ENCODE data around the gene BICRAL.
A peak's percentile ranks its signal among the peaks of the same experiment; 100 is the strongest.
"Not testable (repeated sequence)": the region's sequence is repeated elsewhere in the genome, so short reads cannot be mapped to it uniquely, and the experiment has no call there.

BICRAL gene

GRCh38 chr6:42764911-42765648, 16.8 kb upstream of the BICRAL start:
- no peak for DNase-seq (ENCODE audit: low spot score)

- no peak for DNase-seq (ENCODE audit: low spot score)
Observed at GRCh38 chr6:42766163-42766670, 15.6 kb upstream of the BICRAL start.

DNA sequence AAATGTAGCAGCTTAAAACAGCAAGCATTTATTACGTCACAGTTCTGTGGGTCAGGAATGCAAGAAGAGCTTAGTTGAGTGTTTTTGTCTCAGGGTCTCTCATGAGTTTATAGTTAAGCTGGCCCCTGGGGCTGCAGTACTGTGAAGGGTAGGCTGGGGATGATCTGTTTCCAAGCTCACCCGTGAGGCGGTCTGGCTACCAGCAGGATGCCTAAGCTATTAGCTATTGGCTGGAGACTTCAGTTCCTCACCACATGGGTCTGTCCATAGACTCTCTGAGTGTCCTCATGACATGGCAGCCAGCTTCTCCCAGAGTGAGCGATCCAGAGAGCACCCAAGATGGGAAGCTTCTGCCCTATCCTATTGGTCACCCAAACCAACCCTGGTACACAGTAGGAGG, 12.8 kb upstream of the BICRAL start:
- no peak for DNase-seq (ENCODE audit: low spot score)

- DNase-seq (ENCODE audit: low spot score), result no peak
Observed at GRCh38 chr6:42769836-42770235, 12.0 kb upstream of the BICRAL start.

DNA sequence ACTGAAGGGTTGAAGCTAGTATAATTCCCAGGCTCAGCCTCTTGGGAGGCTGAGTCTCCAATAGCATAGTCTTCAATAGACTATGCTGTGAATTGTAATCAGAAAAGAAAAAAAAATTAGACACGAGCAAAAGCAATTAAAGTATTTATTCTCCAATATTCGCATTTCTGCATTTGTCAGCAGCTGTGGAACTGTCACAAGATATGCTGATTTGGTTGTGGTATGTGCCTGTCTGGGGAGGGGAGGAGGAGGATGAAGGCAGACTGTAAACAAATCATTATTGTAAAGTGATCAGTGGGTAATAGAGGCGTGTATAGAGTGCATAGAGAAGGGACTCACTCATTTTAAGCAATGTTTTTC, 10.1 kb upstream of the BICRAL start:
- no peak for DNase-seq (ENCODE audit: low spot score)

DNA sequence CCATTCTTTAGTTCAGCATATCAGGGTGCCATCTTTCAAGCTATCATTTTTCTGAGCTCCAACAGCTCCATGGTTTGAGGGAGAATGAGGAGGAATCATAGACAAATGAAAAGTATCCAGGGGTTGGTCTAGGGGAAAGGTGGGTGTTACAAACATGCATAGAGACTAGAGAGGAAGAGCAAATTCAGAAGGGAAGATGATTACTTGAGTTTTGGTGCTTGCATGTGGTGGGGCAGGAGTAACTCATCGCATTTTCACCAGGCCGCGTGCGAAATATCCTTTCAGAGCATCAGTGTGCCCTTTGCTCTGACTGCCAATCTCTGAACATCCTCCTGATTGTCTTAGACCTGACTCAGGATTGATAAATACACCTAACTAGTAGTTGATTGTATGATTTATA, 7.7 kb upstream of the BICRAL start:
- no peak for DNase-seq (ENCODE audit: low spot score)

- DNase-seq (ENCODE audit: low spot score), result not testable (repeated sequence)
Observed at GRCh38 chr6:42774821-42775487, 6.9 kb upstream of the BICRAL start.

DNA sequence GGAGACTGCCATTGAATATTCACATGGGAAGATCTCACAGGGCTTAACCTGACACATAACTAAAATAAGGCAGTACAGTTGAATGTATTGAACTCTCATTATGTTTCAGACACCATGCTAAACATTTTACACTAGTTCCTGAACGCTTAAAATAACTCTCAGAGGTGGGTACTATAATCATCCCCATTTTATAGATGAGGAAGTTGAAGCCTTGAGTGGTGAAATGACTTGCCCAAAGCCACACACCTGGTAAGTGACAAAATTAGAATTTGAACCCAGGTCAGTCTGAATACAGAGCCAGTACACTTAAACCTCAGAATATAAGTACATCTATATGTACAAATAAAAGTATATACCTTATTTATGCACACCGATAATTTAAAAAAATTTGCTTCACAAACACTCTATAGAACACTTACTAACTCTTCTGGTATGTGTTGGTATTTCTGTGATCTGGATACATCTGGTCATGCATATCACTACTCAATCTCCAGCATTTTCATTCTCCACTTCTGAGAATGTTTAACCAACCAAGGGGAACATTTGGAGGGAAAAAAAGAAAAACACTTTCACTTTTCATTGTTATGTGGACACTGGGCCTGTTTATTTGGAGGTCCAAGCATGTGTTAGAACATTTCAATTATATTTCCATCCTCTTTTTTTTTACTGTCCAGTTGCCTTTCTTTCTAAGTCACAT, 4.6 kb upstream of the BICRAL start:
- DNase-seq (ENCODE audit: low spot score), result no peak

GRCh38 chr6:42778122-42778521, 3.7 kb upstream of the BICRAL start:
- DNase-seq (ENCODE audit: low spot score), result no peak

GRCh38 chr6:42779521-42779920, 2.3 kb upstream of the BICRAL start:
- DNase-seq (ENCODE audit: low spot score), result no peak

DNA sequence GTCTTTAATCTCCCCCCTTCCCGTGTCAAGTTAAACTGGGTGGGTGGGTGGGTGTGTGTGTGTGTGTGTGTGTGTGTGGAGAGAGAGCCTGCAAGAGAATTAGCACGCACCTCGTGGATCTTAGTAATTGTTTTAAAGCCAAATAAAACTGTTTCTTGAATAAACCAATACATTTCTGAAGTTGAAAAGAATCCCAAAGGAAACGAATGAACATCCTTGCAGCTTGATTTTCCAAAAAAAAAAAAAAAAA, 381 bp upstream of the BICRAL start:
- DNase-seq (ENCODE audit: low spot score), result no peak

GRCh38 chr6:42782689-42783176, 881 bp downstream of the BICRAL start:
- peak; percentile 86 for DNase-seq (ENCODE audit: low spot score)

DNA sequence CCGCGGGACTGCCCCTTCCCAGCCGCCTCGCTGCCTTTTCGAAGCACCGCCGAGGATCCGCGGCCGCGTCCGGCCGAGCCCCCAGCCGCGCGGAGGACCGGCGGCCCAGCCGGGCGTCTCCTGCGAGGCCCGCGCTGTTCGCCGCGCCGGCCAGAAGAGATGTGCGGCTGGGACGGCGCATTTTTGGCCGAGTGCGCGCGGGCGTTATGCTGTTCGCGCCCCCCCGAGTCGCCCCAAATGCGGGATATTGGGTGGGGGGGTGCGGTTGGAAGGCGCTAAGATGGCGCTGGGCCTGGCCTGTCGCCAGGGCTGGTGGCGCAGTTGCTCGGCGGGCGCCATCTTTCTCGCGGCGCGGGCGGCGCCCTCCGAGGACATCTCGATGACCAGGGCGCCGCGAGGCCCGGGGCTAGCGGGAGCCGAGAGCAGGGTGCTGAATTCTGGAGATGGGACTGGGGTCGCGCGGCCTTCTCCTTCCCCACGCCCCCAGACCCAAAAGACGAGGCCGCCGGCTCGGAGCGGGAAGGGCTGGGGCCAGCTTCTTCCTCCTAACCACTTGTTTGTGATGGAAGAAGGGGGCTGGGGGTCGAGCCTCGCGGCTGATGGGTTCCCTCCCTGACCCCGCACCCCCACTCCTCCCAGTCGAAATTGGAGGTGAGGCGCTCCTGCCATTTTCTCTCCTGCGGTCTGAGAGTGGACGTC, 1.5 kb downstream of the BICRAL start:
- peak; percentile 88 for DNase-seq (ENCODE audit: low spot score)

GRCh38 chr6:42783876-42784642, 2.2 kb downstream of the BICRAL start:
- DNase-seq (ENCODE audit: low spot score), result no peak

- DNase-seq (ENCODE audit: low spot score), result no peak
Observed at GRCh38 chr6:42784717-42785498, 3.1 kb downstream of the BICRAL start.

- no peak for DNase-seq (ENCODE audit: low spot score)
Observed at GRCh38 chr6:42786525-42786985, 4.7 kb downstream of the BICRAL start.

- no peak for DNase-seq (ENCODE audit: low spot score)
Observed at GRCh38 chr6:42787063-42787472, 5.2 kb downstream of the BICRAL start.

DNA sequence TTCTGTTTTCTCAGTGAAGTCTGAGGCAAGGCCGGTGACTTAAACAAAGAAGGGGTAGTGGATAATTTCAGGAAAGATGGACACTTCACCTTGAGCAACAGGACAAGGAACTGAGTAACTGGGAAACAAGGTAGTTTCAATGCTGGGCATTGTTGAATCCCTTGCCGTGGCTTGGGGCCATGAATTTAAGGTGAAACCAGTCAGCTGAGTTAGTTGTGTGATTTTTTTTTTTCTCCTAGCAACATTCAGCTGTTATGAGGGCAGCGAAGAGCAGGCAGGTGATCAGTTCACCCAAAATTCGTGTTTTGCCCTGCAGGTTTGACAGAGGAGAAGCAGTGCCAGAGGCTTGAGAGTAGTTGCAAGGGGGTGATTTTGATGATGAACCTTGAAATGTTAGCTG, 6.8 kb downstream of the BICRAL start:
- DNase-seq (ENCODE audit: low spot score), result no peak

DNA sequence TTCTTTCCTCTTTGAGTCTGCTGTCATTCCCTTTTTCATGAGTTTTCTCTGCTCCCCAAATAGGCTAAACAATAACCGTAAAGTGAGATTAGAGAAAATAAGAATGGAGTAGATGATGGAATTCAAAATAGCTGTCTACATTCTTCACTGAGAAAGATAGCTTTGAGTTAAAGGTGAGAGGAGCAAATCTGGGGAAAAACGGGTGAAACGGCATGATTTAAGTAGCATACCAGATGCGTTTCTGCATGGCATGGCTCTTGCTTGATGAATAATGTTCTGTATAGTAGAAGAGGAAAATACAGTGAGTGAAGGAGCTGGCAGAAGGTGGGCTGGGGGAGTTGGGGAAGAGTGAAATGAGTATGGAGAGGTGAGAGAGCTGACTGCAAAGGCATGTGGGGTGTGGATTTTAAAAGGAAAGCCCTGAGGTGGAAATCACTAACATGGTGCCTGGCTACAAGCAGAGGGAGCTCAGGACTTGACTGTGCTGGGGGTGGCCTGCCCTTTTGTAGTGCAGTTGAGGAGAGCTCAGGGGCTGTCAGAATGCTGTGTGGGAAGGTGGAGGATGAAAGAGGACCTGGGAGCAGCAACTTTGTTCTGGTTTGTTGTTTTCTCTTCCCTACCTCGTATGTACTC, 8.8 kb downstream of the BICRAL start:
- no peak for DNase-seq (ENCODE audit: low spot score)

DNA sequence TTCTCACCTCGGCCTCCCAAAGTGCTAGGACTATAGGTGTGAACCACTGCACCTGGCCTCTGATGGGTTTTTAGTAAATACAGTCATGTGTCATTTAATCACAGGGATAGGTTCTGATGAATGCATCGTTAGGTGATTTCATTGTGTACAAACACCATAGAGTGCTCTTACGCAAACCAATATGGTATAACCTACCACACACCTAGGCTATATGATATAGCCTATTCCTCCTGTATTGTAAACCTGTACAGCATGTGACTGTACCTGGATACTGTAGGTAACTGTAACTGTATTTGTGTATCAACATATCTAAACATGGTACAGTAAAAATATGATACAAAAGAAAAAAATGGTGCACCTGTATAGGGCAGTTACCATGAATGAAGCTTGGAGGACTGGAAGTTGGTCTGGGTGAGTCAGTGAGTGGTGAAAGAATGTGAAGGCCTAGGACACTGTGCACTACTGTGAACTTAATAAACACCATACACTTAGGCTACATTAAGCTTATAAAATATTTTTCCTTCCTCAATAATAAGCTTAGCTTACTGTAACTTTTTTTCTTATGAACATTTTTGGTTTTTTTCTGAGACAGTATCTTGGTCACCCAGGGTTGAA, 10.0 kb downstream of the BICRAL start:
- no peak for DNase-seq (ENCODE audit: low spot score)
